ENCODE results near the gene CREB5. TPM values are rescaled to one million over a fixed set of nuclear protein-coding genes. Genes with fewer than 3 reads are reported as not detected.

The CREB5 gene
- total and polyA plus RNA-seq, 2 experiments from 2014 or later: 2.4 to 4.4 TPM

DNA sequence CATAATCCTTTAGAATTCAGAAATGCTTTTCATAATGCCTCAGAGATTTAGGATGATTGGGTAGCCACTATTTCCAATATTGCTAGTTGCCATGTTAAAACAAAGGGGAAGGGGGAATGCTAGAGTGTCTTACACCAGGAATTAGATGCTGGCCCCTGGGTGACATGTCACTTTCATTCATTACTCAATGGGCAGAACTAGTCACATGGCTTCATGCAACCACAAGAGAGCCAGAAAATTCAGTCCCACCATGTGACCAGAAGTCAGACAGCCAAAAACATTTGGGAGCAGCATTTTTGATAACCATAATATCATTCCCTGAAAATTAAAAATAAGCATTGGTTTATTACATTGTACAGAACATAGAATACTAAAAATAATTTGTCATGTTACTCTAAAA, 81.2 kb downstream of the CREB5 start:
- no peak for TF ChIP-seq STAT1 (IDR thresholded peaks at IDR 0.05; ENCODE audit: unreplicated experiment)
- TF ChIP-seq, protein P1, sequence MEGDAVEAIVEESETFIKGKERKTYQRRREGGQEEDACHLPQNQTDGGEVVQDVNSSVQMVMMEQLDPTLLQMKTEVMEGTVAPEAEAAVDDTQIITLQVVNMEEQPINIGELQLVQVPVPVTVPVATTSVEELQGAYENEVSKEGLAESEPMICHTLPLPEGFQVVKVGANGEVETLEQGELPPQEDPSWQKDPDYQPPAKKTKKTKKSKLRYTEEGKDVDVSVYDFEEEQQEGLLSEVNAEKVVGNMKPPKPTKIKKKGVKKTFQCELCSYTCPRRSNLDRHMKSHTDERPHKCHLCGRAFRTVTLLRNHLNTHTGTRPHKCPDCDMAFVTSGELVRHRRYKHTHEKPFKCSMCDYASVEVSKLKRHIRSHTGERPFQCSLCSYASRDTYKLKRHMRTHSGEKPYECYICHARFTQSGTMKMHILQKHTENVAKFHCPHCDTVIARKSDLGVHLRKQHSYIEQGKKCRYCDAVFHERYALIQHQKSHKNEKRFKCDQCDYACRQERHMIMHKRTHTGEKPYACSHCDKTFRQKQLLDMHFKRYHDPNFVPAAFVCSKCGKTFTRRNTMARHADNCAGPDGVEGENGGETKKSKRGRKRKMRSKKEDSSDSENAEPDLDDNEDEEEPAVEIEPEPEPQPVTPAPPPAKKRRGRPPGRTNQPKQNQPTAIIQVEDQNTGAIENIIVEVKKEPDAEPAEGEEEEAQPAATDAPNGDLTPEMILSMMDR (conservative IDR thresholded peaks at IDR 0.05; ENCODE audit: low read depth in 2 of 2): no peak
- TF ChIP-seq NANOG (IDR thresholded peaks at IDR 0.05; ENCODE audit: borderline replicate concordance): no peak
- TF ChIP-seq, protein P2, sequence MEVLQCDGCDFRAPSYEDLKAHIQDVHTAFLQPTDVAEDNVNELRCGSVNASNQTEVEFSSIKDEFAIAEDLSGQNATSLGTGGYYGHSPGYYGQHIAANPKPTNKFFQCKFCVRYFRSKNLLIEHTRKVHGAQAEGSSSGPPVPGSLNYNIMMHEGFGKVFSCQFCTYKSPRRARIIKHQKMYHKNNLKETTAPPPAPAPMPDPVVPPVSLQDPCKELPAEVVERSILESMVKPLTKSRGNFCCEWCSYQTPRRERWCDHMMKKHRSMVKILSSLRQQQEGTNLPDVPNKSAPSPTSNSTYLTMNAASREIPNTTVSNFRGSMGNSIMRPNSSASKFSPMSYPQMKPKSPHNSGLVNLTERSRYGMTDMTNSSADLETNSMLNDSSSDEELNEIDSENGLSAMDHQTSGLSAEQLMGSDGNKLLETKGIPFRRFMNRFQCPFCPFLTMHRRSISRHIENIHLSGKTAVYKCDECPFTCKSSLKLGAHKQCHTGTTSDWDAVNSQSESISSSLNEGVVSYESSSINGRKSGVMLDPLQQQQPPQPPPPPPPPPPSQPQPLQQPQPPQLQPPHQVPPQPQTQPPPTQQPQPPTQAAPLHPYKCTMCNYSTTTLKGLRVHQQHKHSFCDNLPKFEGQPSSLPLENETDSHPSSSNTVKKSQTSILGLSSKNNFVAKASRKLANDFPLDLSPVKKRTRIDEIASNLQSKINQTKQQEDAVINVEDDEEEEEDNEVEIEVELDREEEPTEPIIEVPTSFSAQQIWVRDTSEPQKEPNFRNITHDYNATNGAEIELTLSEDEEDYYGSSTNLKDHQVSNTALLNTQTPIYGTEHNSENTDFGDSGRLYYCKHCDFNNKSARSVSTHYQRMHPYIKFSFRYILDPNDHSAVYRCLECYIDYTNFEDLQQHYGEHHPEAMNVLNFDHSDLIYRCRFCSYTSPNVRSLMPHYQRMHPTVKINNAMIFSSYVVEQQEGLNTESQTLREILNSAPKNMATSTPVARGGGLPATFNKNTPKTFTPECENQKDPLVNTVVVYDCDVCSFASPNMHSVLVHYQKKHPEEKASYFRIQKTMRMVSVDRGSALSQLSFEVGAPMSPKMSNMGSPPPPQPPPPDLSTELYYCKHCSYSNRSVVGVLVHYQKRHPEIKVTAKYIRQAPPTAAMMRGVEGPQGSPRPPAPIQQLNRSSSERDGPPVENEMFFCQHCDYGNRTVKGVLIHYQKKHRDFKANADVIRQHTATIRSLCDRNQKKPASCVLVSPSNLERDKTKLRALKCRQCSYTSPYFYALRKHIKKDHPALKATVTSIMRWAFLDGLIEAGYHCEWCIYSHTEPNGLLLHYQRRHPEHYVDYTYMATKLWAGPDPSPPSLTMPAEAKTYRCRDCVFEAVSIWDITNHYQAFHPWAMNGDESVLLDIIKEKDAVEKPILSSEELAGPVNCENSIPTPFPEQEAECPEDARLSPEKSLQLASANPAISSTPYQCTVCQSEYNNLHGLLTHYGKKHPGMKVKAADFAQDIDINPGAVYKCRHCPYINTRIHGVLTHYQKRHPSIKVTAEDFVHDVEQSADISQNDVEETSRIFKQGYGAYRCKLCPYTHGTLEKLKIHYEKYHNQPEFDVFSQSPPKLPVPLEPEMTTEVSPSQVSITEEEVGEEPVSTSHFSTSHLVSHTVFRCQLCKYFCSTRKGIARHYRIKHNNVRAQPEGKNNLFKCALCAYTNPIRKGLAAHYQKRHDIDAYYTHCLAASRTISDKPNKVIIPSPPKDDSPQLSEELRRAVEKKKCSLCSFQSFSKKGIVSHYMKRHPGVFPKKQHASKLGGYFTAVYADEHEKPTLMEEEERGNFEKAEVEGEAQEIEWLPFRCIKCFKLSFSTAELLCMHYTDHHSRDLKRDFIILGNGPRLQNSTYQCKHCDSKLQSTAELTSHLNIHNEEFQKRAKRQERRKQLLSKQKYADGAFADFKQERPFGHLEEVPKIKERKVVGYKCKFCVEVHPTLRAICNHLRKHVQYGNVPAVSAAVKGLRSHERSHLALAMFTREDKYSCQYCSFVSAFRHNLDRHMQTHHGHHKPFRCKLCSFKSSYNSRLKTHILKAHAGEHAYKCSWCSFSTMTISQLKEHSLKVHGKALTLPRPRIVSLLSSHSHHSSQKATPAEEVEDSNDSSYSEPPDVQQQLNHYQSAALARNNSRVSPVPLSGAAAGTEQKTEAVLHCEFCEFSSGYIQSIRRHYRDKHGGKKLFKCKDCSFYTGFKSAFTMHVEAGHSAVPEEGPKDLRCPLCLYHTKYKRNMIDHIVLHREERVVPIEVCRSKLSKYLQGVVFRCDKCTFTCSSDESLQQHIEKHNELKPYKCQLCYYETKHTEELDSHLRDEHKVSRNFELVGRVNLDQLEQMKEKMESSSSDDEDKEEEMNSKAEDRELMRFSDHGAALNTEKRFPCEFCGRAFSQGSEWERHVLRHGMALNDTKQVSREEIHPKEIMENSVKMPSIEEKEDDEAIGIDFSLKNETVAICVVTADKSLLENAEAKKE (CRISPR knock-in tag; IDR thresholded peaks at IDR 0.05): no peak
- no peak for TF ChIP-seq CREB1 (CRISPR knock-in tag; IDR thresholded peaks at IDR 0.05; ENCODE audit: low read depth)
- TF ChIP-seq POLR2AphosphoS5 (IDR thresholded peaks at IDR 0.05; ENCODE audit: low read depth): no peak
- no peaks in the 10 kb centered on the region for H3K79me2 ChIP-seq (replicated peaks; ENCODE audit: insufficient read depth)

More for the DNA sequence above, 81.2 kb downstream of the CREB5 start:
- Mint-ChIP-seq H3K27me3 (ENCODE audit: insufficient read depth, low read depth, poor library complexity) (peaks cover 5% of the 10 kb centered on the region), H3K4me1 (peaks cover 12% of the 10 kb centered on the region), H3K9me3 (no peaks in the 10 kb centered on the region), H3K4me3 (no peak overlapping the region), H3K36me3 (ENCODE audit: low read depth) (no peaks in the 10 kb centered on the region), H3K27ac (no peak overlapping the region)
- no peaks in the 10 kb centered on the region for H3K36me3 ChIP-seq (ENCODE audit: insufficient read depth)
- DNase-seq (ENCODE audit: low spot score) (no peak), ATAC-seq (no peak)
- no peaks in the 10 kb centered on the region for H3F3A ChIP-seq (replicated peaks; ENCODE audit: low read depth)
- H3K4me3 ChIP-seq: no peak overlapping the region
- no peak overlapping the region for H3K4me2 ChIP-seq
- no peaks in the 10 kb centered on the region for H3K4me1 ChIP-seq (ENCODE audit: insufficient read depth)
- H2AFZ ChIP-seq: no peak overlapping the region
- no peaks in the 10 kb centered on the region for H4K20me1 ChIP-seq (replicated peaks; ENCODE audit: insufficient read depth)
- H3K27me3 ChIP-seq (ENCODE audit: insufficient read depth): no peaks in the 10 kb centered on the region
- H3K9me2 ChIP-seq (ENCODE audit: insufficient read depth): no peaks in the 10 kb centered on the region
- no peak overlapping the region for H3K27ac ChIP-seq (ENCODE audit: low read depth)
